NCI-H2227 treated with DMSO at 0.1 percent for 48 hours (cell line): ENCODE measurements around the gene RBPMS2.

Experiments
- DNase-seq: peaks from one replicate; lab custom pipeline; 2025; lab: John Stamatoyannopoulos, UW

Gene RBPMS2

DNA sequence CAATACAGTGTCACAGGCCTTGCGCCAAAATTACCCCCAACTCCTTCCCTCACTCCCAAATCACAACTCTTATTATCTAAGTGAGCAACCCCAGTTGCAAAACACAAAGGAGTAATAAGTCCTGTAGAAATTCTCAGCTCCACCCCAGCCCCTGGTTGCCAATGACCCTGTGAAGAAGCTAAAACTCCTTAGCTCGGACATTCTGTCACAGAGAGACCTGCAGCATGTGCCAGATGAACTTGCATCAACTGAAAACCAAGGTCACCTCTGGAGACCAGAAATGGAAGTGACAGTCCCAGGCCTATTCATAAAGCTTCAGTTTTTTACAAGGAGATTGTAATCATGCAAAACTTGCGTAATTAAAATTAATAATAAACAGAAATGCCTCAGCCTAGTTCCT is 55.2 kb downstream of the RBPMS2 start:
- DNase-seq, result no peak

GRCh38 chr15:64717735-64718495 is 57.5 kb downstream of the RBPMS2 start:
- DNase-seq, result no peak

GRCh38 chr15:64717130-64717529 is 58.3 kb downstream of the RBPMS2 start:
- no peak for DNase-seq

GRCh38 chr15:64716452-64716851 is 58.9 kb downstream of the RBPMS2 start:
- DNase-seq, result no peak

DNA sequence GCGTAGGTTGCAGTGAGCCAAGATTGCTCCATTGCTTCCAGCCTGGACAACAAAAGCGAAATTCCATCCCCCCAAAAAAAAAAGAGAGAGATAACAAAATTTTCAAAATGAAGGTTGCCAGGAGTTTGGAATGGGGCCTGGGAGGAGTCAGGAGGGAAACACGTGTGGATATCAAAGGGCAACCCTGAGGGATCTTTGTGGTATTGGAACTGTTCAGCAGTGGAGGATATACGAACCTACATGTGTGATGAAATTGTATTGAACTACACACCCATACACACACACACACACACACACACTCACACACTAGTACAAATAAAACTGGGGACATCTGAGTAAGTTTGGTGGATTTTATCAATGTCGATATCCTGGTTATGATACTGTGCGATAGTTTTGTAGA is 61.8 kb downstream of the RBPMS2 start:
- no peak for DNase-seq

DNA sequence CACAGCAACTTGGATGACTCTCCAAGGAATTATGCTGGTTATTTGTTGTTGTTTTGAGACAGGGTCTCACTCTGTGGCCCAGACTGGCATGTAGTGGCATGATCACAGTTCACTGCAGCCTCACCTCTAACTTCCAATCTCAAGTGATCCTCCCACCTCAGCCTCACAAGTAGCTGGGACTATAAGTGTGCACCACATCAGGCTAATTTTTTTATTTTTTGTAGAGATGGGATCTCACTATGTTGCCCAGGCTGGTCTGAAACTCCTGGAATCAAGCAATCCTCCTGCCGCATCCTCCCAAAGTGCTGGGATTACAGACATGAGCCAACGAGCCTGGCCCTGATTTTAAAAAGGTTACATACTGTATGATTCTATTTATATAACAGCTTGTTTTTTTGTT is 63.0 kb downstream of the RBPMS2 start:
- DNase-seq, result no peak

GRCh38 chr15:64710676-64711428 is 64.5 kb downstream of the RBPMS2 start:
- peak; percentile 31 for DNase-seq

GRCh38 chr15:64706011-64706911 is 69.1 kb downstream of the RBPMS2 start:
- no peak for DNase-seq

DNA sequence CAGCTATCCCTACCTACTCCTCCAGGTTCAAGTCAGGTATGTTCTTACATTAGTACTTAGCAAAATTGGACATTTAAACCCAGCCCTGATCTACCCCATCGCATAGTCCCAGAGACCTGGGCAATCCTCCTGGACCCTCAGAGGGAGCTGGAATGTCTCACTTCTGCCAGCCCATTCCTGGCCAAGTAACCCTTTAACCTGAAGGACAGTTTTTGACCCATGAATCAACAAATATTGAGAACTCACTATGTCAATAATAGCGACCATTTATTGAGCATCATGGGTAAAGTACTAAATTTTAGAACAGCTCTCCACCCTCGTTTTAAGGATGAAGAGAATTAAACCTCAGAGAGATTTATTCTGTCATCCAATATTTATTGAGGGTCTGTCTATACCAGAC is 70.4 kb downstream of the RBPMS2 start:
- DNase-seq, result no peak

DNA sequence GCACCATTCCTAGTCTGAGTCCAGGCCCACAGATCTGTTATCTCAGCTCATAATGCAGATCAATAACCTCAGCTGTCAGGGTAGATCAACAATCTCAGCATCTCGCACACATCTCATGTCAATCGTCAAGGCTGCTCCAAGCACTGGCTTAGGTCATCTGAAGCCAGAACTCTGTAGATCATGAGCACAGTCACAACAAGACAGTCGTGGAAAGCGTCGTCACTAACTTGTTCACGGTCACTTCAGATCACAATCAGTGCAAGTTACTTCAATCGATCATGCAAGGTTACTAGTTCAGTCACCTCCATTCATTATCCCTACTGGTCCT is 71.8 kb downstream of the RBPMS2 start:
- peak; percentile 55 for DNase-seq

DNA sequence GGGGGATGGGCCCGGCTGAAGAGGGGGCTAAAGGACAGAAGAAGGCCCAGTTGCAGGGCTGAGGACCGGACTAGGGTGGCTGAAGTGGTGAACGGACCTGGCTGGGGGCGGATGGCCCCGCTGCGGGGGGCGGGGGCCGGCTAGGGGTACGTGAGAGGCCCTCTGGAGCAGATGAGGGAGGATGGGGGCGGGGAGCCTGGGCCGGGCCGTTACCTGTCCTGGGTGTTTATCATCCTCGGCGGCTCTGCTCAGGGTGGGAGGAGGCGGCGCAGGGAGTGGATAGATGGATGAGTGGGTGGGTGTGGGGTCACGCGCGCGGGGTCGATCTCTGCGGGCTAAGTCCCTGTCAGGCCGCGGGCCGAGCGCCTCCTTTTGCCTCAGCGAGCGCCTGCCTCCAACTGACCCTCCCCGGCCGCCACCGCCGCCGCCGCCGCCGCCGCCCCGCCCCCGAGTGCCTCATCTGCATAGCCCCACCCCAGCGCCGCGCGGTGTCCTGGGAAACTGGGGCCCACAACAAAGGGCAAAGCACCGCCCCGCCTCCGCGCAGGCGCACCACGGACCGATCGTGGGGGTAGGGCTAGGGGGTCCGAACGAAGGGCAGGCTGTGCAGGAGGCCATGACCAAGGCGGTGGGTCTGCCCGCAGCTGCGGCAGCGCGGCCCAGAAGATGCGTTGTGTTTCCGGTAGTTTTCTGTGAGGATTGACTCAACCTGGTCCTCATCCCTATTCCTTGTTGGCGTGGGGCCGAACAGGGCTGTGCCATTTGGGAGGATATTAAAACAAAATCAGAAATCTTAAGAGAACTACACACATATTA is 72.4 kb downstream of the RBPMS2 start:
- peak; percentile 85 for DNase-seq

GRCh38 chr15:64701482-64702184 is 73.8 kb downstream of the RBPMS2 start:
- no peak for DNase-seq

DNA sequence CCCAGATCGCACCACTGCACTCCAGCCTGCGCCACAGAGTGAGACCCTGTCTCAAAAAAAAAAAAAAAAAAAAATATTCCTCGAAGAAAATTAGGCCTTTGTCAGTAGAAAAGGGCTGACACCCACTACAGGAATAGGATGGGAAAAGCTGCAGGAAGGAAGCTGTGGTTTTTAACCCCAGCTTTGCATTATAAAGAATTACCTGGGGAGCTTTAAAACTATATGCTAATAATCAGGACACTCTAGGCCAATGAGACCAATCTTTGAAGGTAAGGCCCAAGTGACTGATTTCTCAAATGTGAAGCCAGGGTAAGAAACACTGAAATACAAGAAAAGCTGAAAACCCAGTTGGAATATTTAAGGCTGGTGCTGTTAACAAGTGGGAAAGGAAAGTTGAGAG is 74.3 kb downstream of the RBPMS2 start:
- DNase-seq, result no peak

DNA sequence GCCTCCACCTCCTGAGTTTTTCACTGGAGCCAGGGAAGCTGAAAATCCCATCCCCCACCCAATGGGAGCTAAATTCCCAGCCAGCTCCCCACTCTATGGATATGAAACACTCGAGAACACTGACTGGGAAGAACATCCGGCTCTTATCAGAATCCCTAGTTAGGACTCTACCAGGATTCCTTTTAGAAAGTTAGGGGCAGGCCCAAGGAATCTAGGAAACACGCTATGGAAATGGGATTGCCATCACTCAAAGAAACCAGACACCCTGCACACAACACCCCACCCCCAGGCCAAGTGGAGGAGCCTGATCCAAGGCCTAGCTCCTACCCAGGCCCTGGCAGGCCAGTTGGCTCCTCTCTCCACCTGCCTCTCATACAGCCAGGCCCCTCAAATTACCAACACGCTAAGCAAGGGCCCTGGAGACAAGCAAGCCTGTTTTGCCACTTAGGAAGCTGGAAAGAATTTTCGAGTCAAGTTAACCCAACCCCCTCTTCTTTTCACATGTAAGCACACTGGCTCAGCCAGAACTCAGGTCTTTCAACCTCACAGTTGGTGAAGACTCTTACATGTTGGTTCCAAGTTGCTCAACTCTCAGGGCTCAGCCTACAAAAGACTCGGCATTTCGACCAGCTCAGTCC is 75.5 kb downstream of the RBPMS2 start:
- no peak for DNase-seq

DNA sequence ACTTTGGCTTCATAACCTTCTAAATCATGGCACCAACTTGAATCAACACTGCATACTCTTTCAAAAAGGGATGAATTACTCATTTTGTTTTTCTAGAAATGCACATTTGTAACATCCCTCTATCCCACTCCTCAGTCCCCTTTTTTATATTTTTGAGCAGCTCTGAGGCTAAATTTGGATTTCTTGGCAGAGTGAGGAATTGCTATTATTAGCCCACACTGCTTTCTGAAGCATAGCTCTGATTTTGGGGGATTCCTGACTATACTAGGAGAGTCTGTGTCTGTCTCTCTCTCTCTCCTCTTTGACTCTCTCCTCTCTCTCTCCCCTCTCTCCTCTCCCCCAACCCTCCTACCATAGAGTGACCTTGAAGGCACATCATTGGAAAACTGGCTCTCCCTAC is 76.6 kb downstream of the RBPMS2 start:
- no peak for DNase-seq

DNA sequence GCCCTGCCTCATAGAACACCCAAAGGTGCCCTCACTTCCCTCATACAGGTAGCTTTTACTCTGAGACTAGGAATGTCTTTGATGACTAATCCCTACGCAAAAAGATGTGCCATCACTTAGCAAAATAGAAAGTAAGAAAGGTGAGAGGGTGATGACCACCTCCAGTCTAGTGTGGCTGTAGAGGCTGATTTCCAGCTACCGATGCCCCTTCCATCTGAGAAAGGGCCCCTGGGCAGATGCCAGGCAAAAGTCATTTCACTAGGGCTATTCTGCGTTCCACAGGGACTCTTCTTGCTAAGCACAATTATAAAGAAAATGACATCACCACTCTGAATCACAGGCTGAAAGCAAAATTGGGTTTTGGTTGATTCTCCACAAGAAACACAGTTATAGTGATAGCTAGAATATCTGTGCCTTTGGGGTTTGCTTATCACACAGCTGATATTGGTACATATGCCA is 77.4 kb downstream of the RBPMS2 start:
- DNase-seq, result no peak

- DNase-seq, result peak; percentile 43
These were observed 78.9 kb downstream of the RBPMS2 start for GRCh38 chr15:64696481-64696880.

GRCh38 chr15:64695561-64695992 is 79.8 kb downstream of the RBPMS2 start:
- peak; percentile 97 for DNase-seq

DNA sequence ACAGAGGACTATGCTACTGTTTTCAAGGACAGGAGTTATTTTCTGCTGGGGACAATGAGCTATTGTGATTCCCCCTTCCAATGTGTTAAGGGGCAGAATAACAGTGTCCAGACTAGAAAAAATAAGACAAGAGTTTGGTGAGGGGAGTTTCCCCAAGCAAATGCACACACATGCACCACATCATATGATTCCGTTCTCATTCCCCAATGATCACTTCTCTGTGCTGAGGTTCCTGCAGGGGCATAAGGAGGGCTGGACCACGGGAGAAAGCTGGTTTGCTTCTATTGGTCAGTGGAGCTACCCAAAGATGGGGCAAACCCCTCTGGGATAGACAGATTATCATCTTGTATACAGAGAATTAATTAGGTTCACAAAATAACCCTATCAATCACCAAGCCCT is 80.6 kb downstream of the RBPMS2 start:
- no peak for DNase-seq

DNA sequence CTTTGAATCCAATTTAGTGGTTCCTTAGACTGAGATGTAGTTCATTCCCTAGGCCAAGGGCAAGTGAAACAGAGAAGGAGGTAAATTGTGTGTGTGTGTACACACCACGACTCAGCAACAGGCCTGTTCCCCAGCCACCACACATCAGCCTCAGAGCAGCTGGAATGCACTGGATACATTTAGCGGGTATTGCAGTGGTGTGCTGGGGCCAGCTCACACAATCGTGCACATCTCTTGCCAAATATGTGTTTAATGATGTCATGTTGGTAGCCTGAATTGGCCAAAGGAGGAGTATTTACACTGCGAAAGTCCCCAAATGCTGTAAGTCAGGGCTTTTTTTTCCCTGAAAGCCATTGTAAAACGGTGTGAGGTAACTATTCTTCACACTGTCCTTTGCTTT is 82.3 kb downstream of the RBPMS2 start:
- no peak for DNase-seq
